Measurements from ENCODE around the gene LGALS14.
"Not testable (repeated sequence)": the region's sequence is repeated elsewhere in the genome, so short reads cannot be mapped to it uniquely, and the experiment has no call there.

Gene LGALS14

GRCh38 chr19:39704181-39705044 lies at the start of gene LGALS14:
LGALS14 (plus strand) TSS chr19:39704481; CDS start chr19:39704529, 48 bp downstream.
- DNase-seq (ENCODE audit: low read depth in 2 of 2, low spot score in 1 of 2) = no peak

- DNase-seq (ENCODE audit: low read depth in 2 of 2, low spot score in 1 of 2) = no peak
These were observed 48.7 kb upstream of the LGALS14 start, which contains the start of gene LGALS16 for GRCh38 chr19:39655613-39656012. LGALS16 (plus strand) TSS chr19:39655913; CDS start chr19:39655962, 49 bp downstream.

GRCh38 chr19:39659791-39660190 lies 44.5 kb upstream of the LGALS14 start:
- DNase-seq (ENCODE audit: low read depth in 2 of 2, low spot score in 1 of 2) = no peak

GRCh38 chr19:39660661-39661060 lies 43.6 kb upstream of the LGALS14 start:
- DNase-seq (ENCODE audit: low read depth in 2 of 2, low spot score in 1 of 2) = no peak

- no peak for DNase-seq (ENCODE audit: low read depth in 2 of 2, low spot score in 1 of 2)
These were observed 42.7 kb upstream of the LGALS14 start for GRCh38 chr19:39661565-39661964.

GRCh38 chr19:39669860-39670259 lies 34.4 kb upstream of the LGALS14 start:
- DNase-seq (ENCODE audit: low read depth in 2 of 2, low spot score in 1 of 2) = not testable (repeated sequence)

- DNase-seq (ENCODE audit: low read depth in 2 of 2, low spot score in 1 of 2) = no peak
These were observed 33.3 kb upstream of the LGALS14 start for GRCh38 chr19:39670998-39671397.

- peak in 1 of 2 donors; percentile 29 for DNase-seq (ENCODE audit: low read depth in 2 of 2, low spot score in 1 of 2)
These were observed 32.4 kb upstream of the LGALS14 start for GRCh38 chr19:39671739-39672363.

GRCh38 chr19:39672473-39672872 lies 31.8 kb upstream of the LGALS14 start:
- no peak for DNase-seq (ENCODE audit: low read depth in 2 of 2, low spot score in 1 of 2)

GRCh38 chr19:39673862-39674261 lies 30.4 kb upstream of the LGALS14 start:
- DNase-seq (ENCODE audit: low read depth in 2 of 2, low spot score in 1 of 2) = not testable (repeated sequence)

GRCh38 chr19:39676004-39676403 lies 28.3 kb upstream of the LGALS14 start:
- no peak for DNase-seq (ENCODE audit: low read depth in 2 of 2, low spot score in 1 of 2)

- no peak for DNase-seq (ENCODE audit: low read depth in 2 of 2, low spot score in 1 of 2)
These were observed 26.1 kb upstream of the LGALS14 start for GRCh38 chr19:39677961-39678889.

GRCh38 chr19:39679056-39679790 lies 25.1 kb upstream of the LGALS14 start:
- no peak for DNase-seq (ENCODE audit: low read depth in 2 of 2, low spot score in 1 of 2)

GRCh38 chr19:39679791-39680168 lies 24.5 kb upstream of the LGALS14 start:
- DNase-seq (ENCODE audit: low read depth in 2 of 2, low spot score in 1 of 2) = no peak

GRCh38 chr19:39680593-39680992 lies 23.7 kb upstream of the LGALS14 start:
- DNase-seq (ENCODE audit: low read depth in 2 of 2, low spot score in 1 of 2) = no peak

- no peak for DNase-seq (ENCODE audit: low read depth in 2 of 2, low spot score in 1 of 2)
These were observed 22.9 kb upstream of the LGALS14 start for GRCh38 chr19:39681416-39681815.

GRCh38 chr19:39684267-39684666 lies 20.0 kb upstream of the LGALS14 start:
- DNase-seq (ENCODE audit: low read depth in 2 of 2, low spot score in 1 of 2) = no peak

GRCh38 chr19:39686739-39687138 lies 17.5 kb upstream of the LGALS14 start:
- no peak for DNase-seq (ENCODE audit: low read depth in 2 of 2, low spot score in 1 of 2)

- not testable (repeated sequence) for DNase-seq (ENCODE audit: low read depth in 2 of 2, low spot score in 1 of 2)
These were observed 15.6 kb upstream of the LGALS14 start for GRCh38 chr19:39688637-39689036.

GRCh38 chr19:39692166-39692565 lies 12.1 kb upstream of the LGALS14 start:
- no peak for DNase-seq (ENCODE audit: low read depth in 2 of 2, low spot score in 1 of 2)

- no peak for DNase-seq (ENCODE audit: low read depth in 2 of 2, low spot score in 1 of 2)
These were observed 11.5 kb upstream of the LGALS14 start for GRCh38 chr19:39692822-39693221.
